Stomach (tissue), 4 donors: ENCODE results near the gene EXOC4.

Experiments
- CTCF ChIP-seq, 7 experiments: fragments of 450-650 bp in 4 of 7; fragments of 200-600 bp in 3 of 7; sonication (generic) in 3 of 7; IDR thresholded peaks; one replicate each; pipeline ENCODE4 v1.5.1; 2016 to 2019; ENCODE audit warnings: antibody characterized with exemption in 7 of 7, control low read depth in 2 of 7, mild to moderate bottlenecking in 1 of 7
- POLR2AphosphoS5 ChIP-seq, 3 donors: sonication (generic); formaldehyde crosslinking; IDR thresholded peaks; one replicate each; pipeline ENCODE4 v1.6.1; 2016; ENCODE audit warnings: antibody characterized with exemption in 3 of 3

- TF ChIP-seq CTCF (IDR thresholded peaks at IDR 0.05) (no peak), POLR2AphosphoS5 (IDR thresholded peaks at IDR 0.05) (no peak)
Observed at GRCh38 chr7:133436014-133436428, 183.1 kb downstream of the EXOC4 start.
